Gastroesophageal sphincter (tissue), 4 donors: ENCODE data around the gene ELAC2. TPM values are rescaled to one million over a fixed set of nuclear protein-coding genes. Genes with fewer than 3 reads are reported as not detected.

ENCODE experiments used
- ATAC-seq: fragments of 150-250 bp; one replicate; pipeline ENCODE4 v1.9.1; 2016; ENCODE audit warnings: mild to moderate bottlenecking, moderate library complexity
- H3K27ac ChIP-seq, 4 donors: fragments of 200-600 bp; sonication (generic) in 3 of 4; 1 replicate in 3 of 4; 2 replicates in 1 of 4; pipeline ENCODE4 v1.5.1; 2016 to 2019
- H3K27me3 ChIP-seq: fragments of 200-600 bp; sonication (generic); one replicate; pipeline ENCODE4 v1.5.1; 2019
- H3K36me3 ChIP-seq, 2 donors: fragments of 200-600 bp; sonication (generic); one replicate each; pipeline ENCODE4 v1.5.1; 2019; ENCODE audit warnings: control low read depth in 1 of 2
- H3K4me1 ChIP-seq, 3 donors: fragments of 200-600 bp; sonication (generic); 1 replicate in 2 of 3; 2 replicates in 1 of 3; pipeline ENCODE4 v1.5.1; 2016 to 2019; ENCODE audit warnings: control low read depth in 2 of 3
- H3K4me3 ChIP-seq, 2 donors: fragments of 200-600 bp; sonication (generic); one replicate each; pipeline ENCODE4 v1.5.1; 2019; ENCODE audit warnings: mild to moderate bottlenecking in 1 of 2, moderate library complexity in 1 of 2
- H3K9me3 ChIP-seq, 3 donors: fragments of 200-600 bp; sonication (generic); one replicate each; pipeline ENCODE4 v1.5.1; 2017 to 2019; ENCODE audit warnings: control low read depth in 2 of 3
- EP300 ChIP-seq: sonication (generic); formaldehyde crosslinking; IDR thresholded peaks from one replicate; pipeline ENCODE4 v1.6.1; 2017; ENCODE audit warnings: antibody characterized with exemption, mild to moderate bottlenecking
- POLR2A ChIP-seq, 2 donors: fragments of 450-650 bp; IDR thresholded peaks; one replicate each; pipeline ENCODE4 v1.6.1; 2017; ENCODE audit warnings: antibody characterized with exemption in 2 of 2, mild to moderate bottlenecking in 2 of 2, moderate library complexity in 1 of 2
- POLR2AphosphoS5 ChIP-seq: sonication (generic); formaldehyde crosslinking; IDR thresholded peaks from one replicate; pipeline ENCODE4 v1.6.1; 2017; ENCODE audit warnings: antibody characterized with exemption
- WGBS, 2 donors: methylation state at CpG; one replicate each; pipeline ENCODE4 v1.1.5; 2018; ENCODE audit warnings: low coverage in 1 of 2; 5-methylcytosine and 5-hydroxymethylcytosine counted together
- total RNA-seq, 4 donors: library from RNA; depleted of rRNA; stranded (reverse); fragments of >200 nt; gene quantifications; one replicate each; pipeline ENCODE4 v1.1.0, GENCODE V29; 2016
- TF ChIP-seq, protein P1 (sequence below), 4 experiments: fragments of 200-600 bp in 2 of 4; fragments of 450-650 bp in 2 of 4; sonication (generic) in 1 of 4; IDR thresholded peaks; one replicate each; pipeline ENCODE4 v1.5.1; 2017 to 2019; ENCODE audit warnings: antibody characterized with exemption in 4 of 4, mild to moderate bottlenecking in 2 of 4, moderate library complexity in 2 of 4

Gene ELAC2
- total RNA-seq, 4 donors from 2014 or later: 54.9 to 97.1 (median 72.2) TPM

DNA sequence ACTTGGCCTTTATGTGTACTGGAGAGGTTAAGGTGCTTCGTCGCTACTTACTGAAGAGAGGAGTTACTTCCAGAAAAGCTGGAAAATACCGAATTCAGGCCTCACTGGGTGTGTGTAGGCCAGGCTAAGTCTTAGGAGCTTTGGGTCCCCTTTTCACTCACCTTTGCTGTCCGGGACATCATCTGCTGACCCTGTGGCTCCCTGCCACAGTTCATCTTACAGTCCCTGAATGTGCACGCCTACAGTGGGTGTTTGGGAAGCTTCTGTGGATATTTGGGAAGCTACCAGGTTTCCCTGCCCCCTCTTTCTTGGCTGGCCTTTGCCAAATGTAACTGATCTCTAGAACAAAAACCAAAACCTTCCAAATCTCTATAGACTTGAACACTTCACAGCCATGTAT is 51.4 kb downstream of the ELAC2 start:
- WGBS, 2 donors: 89 to 90% methylated on average over 2 to 5 of the region's 5 CpGs
- no peaks in the 10 kb centered on the region for H3K27me3 ChIP-seq

GRCh38 chr17:12965988-12966387 is 51.8 kb downstream of the ELAC2 start:
- ATAC-seq: no peak
- H3K4me3 ChIP-seq: no peak overlapping the region
- WGBS, 2 donors: 80 to 92% methylated on average over 2 to 3 of the region's 3 CpGs

More for the DNA sequence above, 51.4 kb downstream of the ELAC2 start:
- ATAC-seq: no peak
- Histone ChIP-seq H3K4me3 (no peak overlapping the region), H3K36me3 (peaks cover 0 to 10% of the 10 kb centered on the region in 2 donors), H3K9me3 (no peaks in the 10 kb centered on the region), H3K4me1 (no peaks in the 10 kb centered on the region), H3K27ac (no peak overlapping the region)
- TF ChIP-seq POLR2AphosphoS5 (no peak), EP300 (no peak)
- TF ChIP-seq, protein P1, sequence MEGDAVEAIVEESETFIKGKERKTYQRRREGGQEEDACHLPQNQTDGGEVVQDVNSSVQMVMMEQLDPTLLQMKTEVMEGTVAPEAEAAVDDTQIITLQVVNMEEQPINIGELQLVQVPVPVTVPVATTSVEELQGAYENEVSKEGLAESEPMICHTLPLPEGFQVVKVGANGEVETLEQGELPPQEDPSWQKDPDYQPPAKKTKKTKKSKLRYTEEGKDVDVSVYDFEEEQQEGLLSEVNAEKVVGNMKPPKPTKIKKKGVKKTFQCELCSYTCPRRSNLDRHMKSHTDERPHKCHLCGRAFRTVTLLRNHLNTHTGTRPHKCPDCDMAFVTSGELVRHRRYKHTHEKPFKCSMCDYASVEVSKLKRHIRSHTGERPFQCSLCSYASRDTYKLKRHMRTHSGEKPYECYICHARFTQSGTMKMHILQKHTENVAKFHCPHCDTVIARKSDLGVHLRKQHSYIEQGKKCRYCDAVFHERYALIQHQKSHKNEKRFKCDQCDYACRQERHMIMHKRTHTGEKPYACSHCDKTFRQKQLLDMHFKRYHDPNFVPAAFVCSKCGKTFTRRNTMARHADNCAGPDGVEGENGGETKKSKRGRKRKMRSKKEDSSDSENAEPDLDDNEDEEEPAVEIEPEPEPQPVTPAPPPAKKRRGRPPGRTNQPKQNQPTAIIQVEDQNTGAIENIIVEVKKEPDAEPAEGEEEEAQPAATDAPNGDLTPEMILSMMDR (IDR thresholded peaks at IDR 0.05): no peak

DNA sequence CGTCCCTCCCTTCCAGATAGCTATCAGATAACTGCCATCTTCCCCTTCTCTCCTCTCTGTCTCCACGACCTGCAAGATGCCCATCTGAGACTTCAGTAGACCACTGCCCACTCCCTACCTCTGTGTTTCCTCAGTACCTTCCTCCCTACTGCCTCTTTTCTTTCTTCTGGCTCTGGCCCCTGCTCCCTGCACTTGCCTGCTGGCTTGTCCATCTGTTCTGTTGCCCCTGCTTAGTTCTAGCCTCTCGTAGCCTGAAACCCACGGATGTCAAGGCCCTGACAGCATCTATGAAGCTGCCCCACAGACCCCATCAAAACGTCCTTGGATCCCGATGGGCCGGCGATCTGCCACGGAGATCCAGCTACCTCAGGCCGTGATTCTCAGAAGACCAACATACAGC is 53.0 kb downstream of the ELAC2 start:
- Histone ChIP-seq H3K36me3 (peaks cover 0 to 10% of the 10 kb centered on the region in 2 donors), H3K9me3 (no peaks in the 10 kb centered on the region), H3K4me1 (no peaks in the 10 kb centered on the region), H3K4me3 (no peak overlapping the region), H3K27ac (no peak overlapping the region), H3K27me3 (no peaks in the 10 kb centered on the region)
- no peak for ATAC-seq
- 50 to 75% methylated on average over 1 to 8 of the region's 10 CpGs for WGBS, 2 donors
- TF ChIP-seq EP300: no peak
- no peak for TF ChIP-seq POLR2AphosphoS5
- TF ChIP-seq POLR2A (IDR thresholded peaks at IDR 0.05): no peak
- TF ChIP-seq, protein P1 (IDR thresholded peaks at IDR 0.05): no peak

More at GRCh38 chr17:12965988-12966387, 51.8 kb downstream of the ELAC2 start:
- Histone ChIP-seq H3K9me3 (no peaks in the 10 kb centered on the region), H3K36me3 (peaks cover 0 to 10% of the 10 kb centered on the region in 2 donors), H3K27me3 (no peaks in the 10 kb centered on the region), H3K27ac (no peak overlapping the region), H3K4me1 (no peaks in the 10 kb centered on the region)
- TF ChIP-seq, protein P1 (IDR thresholded peaks at IDR 0.05): no peak
- TF ChIP-seq POLR2A (IDR thresholded peaks at IDR 0.05): no peak
- TF ChIP-seq EP300: no peak
- no peak for TF ChIP-seq POLR2AphosphoS5

- no peaks in the 10 kb centered on the region for H3K27me3 ChIP-seq
- WGBS, 2 donors: 100% methylated on average over 4 of the region's 5 CpGs; no CpG with 5 or more reads in 1 of the 2 donors
- ATAC-seq: no peak
Measured at GRCh38 chr17:12964162-12964561, 53.7 kb downstream of the ELAC2 start.

GRCh38 chr17:12963505-12963904 is 54.3 kb downstream of the ELAC2 start:
- Histone ChIP-seq H3K36me3 (peaks cover 0 to 19% of the 10 kb centered on the region in 2 donors), H3K4me3 (no peak overlapping the region), H3K27ac (no peak overlapping the region), H3K4me1 (no peaks in the 10 kb centered on the region), H3K9me3 (no peaks in the 10 kb centered on the region), H3K27me3 (no peaks in the 10 kb centered on the region)
- TF ChIP-seq POLR2A (IDR thresholded peaks at IDR 0.05) (no peak), EP300 (no peak), POLR2AphosphoS5 (no peak)
- TF ChIP-seq, protein P1 (IDR thresholded peaks at IDR 0.05): no peak
- no peak for ATAC-seq
- 100% methylated on average over 1 to 3 of the region's 7 CpGs for WGBS, 2 donors

More at GRCh38 chr17:12964162-12964561, 53.7 kb downstream of the ELAC2 start:
- TF ChIP-seq POLR2A (IDR thresholded peaks at IDR 0.05) (no peak), EP300 (no peak), POLR2AphosphoS5 (no peak)
- TF ChIP-seq, protein P1 (IDR thresholded peaks at IDR 0.05): no peak
- Histone ChIP-seq H3K9me3 (no peaks in the 10 kb centered on the region), H3K36me3 (peaks cover 0 to 12% of the 10 kb centered on the region in 2 donors), H3K4me3 (no peak overlapping the region), H3K27ac (no peak overlapping the region), H3K4me1 (no peaks in the 10 kb centered on the region)
